Trophoblast cell (in vitro differentiated cells and primary cell): ENCODE data around the gene IKZF4. TPM values are rescaled to one million over a fixed set of nuclear protein-coding genes. Genes with fewer than 3 reads are reported as not detected.

Experiments used
- DNase-seq, 2 donors: peaks; one replicate each; pipeline ENCODE4 v3.0.0-alpha.2; 2016
- H2AFZ ChIP-seq: 2 replicates; pipeline ENCODE4 v1.6.1; 2013; ENCODE audit warnings: low read length, moderate library complexity, mild to moderate bottlenecking; ENCODE audit not compliant: insufficient read depth, poor library complexity
- H2AK5ac ChIP-seq: 2 replicates; pipeline ENCODE4 v1.6.1; 2013; ENCODE audit warnings: mild to moderate bottlenecking, low read length
- H2BK120ac ChIP-seq: 2 replicates; pipeline ENCODE4 v1.6.1; 2013; ENCODE audit warnings: low read length, mild to moderate bottlenecking, moderate library complexity; ENCODE audit not compliant: insufficient read depth, poor library complexity
- H2BK12ac ChIP-seq: 2 replicates; pipeline ENCODE4 v1.6.1; 2013; ENCODE audit warnings: mild to moderate bottlenecking, low read length, moderate library complexity
- H2BK5ac ChIP-seq: 2 replicates; pipeline ENCODE4 v1.6.1; 2013; ENCODE audit warnings: low read length, low read depth, moderate library complexity, mild to moderate bottlenecking; ENCODE audit not compliant: poor library complexity
- H3K14ac ChIP-seq: 2 replicates; pipeline ENCODE4 v1.6.1; 2013; ENCODE audit warnings: mild to moderate bottlenecking, low read length
- H3K18ac ChIP-seq: 2 replicates; pipeline ENCODE4 v1.6.1; 2013; ENCODE audit warnings: mild to moderate bottlenecking, low read length
- H3K23ac ChIP-seq: 2 replicates; pipeline ENCODE4 v1.6.1; 2013; ENCODE audit warnings: low read length
- H3K27ac ChIP-seq: 2 replicates; pipeline ENCODE4 v1.5.1; 2013; ENCODE audit warnings: low read depth, mild to moderate bottlenecking, inconsistent platforms, low read length, moderate library complexity
- H3K27me3 ChIP-seq: 2 replicates; pipeline ENCODE4 v1.6.1; 2013; ENCODE audit warnings: inconsistent platforms, mild to moderate bottlenecking, low read length, moderate library complexity; ENCODE audit not compliant: insufficient read depth
- H3K36me3 ChIP-seq, 2 experiments: 1 replicate in 1 of 2; 2 replicates in 1 of 2; pipeline ENCODE4 v1.6.1; 2013; ENCODE audit warnings: low read length in 2 of 2, mild to moderate bottlenecking in 2 of 2, moderate library complexity in 1 of 2; ENCODE audit not compliant: insufficient read depth in 2 of 2, control insufficient read depth in 1 of 2
- H3K4ac ChIP-seq: 2 replicates; pipeline ENCODE4 v1.6.1; 2013; ENCODE audit warnings: low read depth, mild to moderate bottlenecking, low read length, moderate library complexity
- H3K4me1 ChIP-seq, 2 experiments: 1 replicate in 1 of 2; 2 replicates in 1 of 2; pipeline ENCODE4 v1.6.1; 2013; ENCODE audit warnings: low read length in 2 of 2, mild to moderate bottlenecking in 2 of 2, moderate library complexity in 1 of 2; ENCODE audit not compliant: insufficient read depth in 2 of 2, control insufficient read depth in 1 of 2
- H3K4me2 ChIP-seq: 2 replicates; pipeline ENCODE4 v1.6.1; 2013; ENCODE audit warnings: inconsistent platforms, mild to moderate bottlenecking, low read length, moderate library complexity
- H3K4me3 ChIP-seq: 2 replicates; pipeline ENCODE4 v1.5.1; 2013; ENCODE audit warnings: mild to moderate bottlenecking, low read depth, low read length, inconsistent platforms
- H3K79me1 ChIP-seq: one replicate; pipeline ENCODE4 v1.6.1; 2013; ENCODE audit warnings: low read length
- H3K79me2 ChIP-seq: 2 replicates; pipeline ENCODE4 v1.6.1; 2013; ENCODE audit warnings: low read length, mild to moderate bottlenecking; ENCODE audit not compliant: control insufficient read depth, insufficient read depth, poor library complexity
- H3K9ac ChIP-seq: 2 replicates; pipeline ENCODE4 v1.6.1; 2013; ENCODE audit warnings: mild to moderate bottlenecking, low read length
- H3K9me3 ChIP-seq: 2 replicates; pipeline ENCODE4 v1.6.1; 2013; ENCODE audit warnings: low read depth, mild to moderate bottlenecking, control low read depth, inconsistent platforms, low read length; ENCODE audit not compliant: insufficient read depth
- H4K12ac ChIP-seq: 2 replicates; pipeline ENCODE4 v1.6.1; 2013; ENCODE audit warnings: low read depth, mild to moderate bottlenecking, low read length, moderate library complexity
- H4K8ac ChIP-seq: 2 replicates; pipeline ENCODE4 v1.6.1; 2013; ENCODE audit warnings: low read depth, mild to moderate bottlenecking, low read length, moderate library complexity
- H4K91ac ChIP-seq: one replicate; pipeline ENCODE4 v1.6.1; 2013; ENCODE audit warnings: low read depth, mild to moderate bottlenecking, low read length, moderate library complexity
- WGBS: extraction: QIAGEN DNeasy Blood & Tissue Kit; methylation state at CpG from one replicate; pipeline ENCODE4 v1.1.7; 2013; ENCODE audit warnings: missing lambda C conversion rate; ENCODE audit not compliant: insufficient read length, insufficient coverage; ENCODE audit errors: extremely low coverage; 5-methylcytosine and 5-hydroxymethylcytosine counted together
- polyA plus RNA-seq: library from polyadenylated mRNA; stranded (reverse); fragments of 200-250 nt; gene quantifications from 2 replicates; pipeline ENCODE4 v1.2.3, GENCODE V29; 2013

Gene IKZF4
- 5.2 and 5.4 TPM in 2 replicates for polyA plus RNA-seq

GRCh38 chr12:56020423-56021184, at the start of gene IKZF4:
Gene IKZF4 (plus strand): TSS chr12:56021043. CDS start chr12:56021494, 451 bp downstream.
- Histone ChIP-seq H2BK120ac (peak within 1 kb of the TSS; percentile 52), H3K9me3 (peaks cover 1% of the 10 kb centered on the region), H3K23ac (no peak within 1 kb of the TSS), H3K14ac (peak within 1 kb of the TSS; percentile 10), H3K18ac (peak within 1 kb of the TSS; percentile 1), H2BK12ac (peak within 1 kb of the TSS; percentile 15), H3K79me1 (peaks cover 11% of the 10 kb centered on the region), H4K8ac (peak within 1 kb of the TSS; percentile 85), H2AFZ (peak within 1 kb of the TSS; percentile 13), H3K36me3 (peaks cover 2% of the 10 kb centered on the region in 2 experiments), H3K27ac (peak within 1 kb of the TSS; percentile 2), H3K4me3 (no peak within 1 kb of the TSS), H3K4ac (no peak within 1 kb of the TSS), H3K79me2 (no peaks in the 10 kb centered on the region), H4K91ac (peak within 1 kb of the TSS; percentile 71), H2AK5ac (no peak within 1 kb of the TSS), H2BK5ac (peak within 1 kb of the TSS; percentile 7), H3K4me1 (peaks cover 12 to 19% of the 10 kb centered on the region in 2 experiments), H3K4me2 (peak within 1 kb of the TSS; percentile 49), H3K9ac (no peak within 1 kb of the TSS), H3K27me3 (no peaks in the 10 kb centered on the region), H4K12ac (peak within 1 kb of the TSS; percentile 13)
- no CpG with 5 or more reads among the region's 10 CpGs for WGBS
- DNase-seq: no peak

GRCh38 chr12:55972042-55972441, 48.8 kb upstream of the IKZF4 start:
- Histone ChIP-seq H3K9me3 (no peaks in the 10 kb centered on the region), H4K91ac (no peak overlapping the region), H3K4me3 (no peak overlapping the region), H3K18ac (no peak overlapping the region), H3K23ac (no peak overlapping the region), H2AK5ac (no peak overlapping the region), H3K14ac (no peak overlapping the region), H3K27me3 (no peaks in the 10 kb centered on the region), H3K27ac (peak overlapping the region; percentile 76), H3K4me2 (peak overlapping the region; percentile 44), H3K4me1 (peaks cover 16 to 26% of the 10 kb centered on the region in 2 experiments), H2BK120ac (no peak overlapping the region), H2AFZ (no peak overlapping the region), H2BK5ac (no peak overlapping the region), H2BK12ac (no peak overlapping the region), H4K12ac (no peak overlapping the region), H4K8ac (no peak overlapping the region), H3K4ac (no peak overlapping the region), H3K36me3 (peaks cover 17 to 26% of the 10 kb centered on the region in 2 experiments), H3K9ac (no peak overlapping the region), H3K79me1 (peaks cover 14% of the 10 kb centered on the region), H3K79me2 (peaks cover 24% of the 10 kb centered on the region)
- DNase-seq: peak; percentile 86 to 95
- WGBS: no CpG with 5 or more reads among the region's 3 CpGs

DNA sequence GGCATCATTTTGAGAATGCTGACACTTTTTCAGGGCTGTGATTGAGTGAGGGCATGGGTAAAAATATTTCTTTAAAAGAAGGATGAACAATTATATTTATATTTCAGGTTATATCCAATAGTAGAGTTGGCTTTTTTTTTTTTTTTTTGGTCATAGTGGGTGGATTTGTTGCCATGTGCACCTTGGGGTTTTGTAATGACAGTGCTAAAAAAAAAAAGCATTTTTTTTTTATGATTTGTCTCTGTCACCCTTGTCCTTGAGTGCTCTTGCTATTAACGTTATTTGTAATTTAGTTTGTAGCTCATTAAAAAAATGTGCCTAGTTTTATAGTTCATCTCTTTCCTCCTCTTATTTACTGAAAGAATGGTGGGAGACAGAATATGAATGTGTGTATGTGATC, 48.4 kb upstream of the IKZF4 start:
- H3K36me3 ChIP-seq: peaks cover 17 to 26% of the 10 kb centered on the region in 2 experiments
- no peak overlapping the region for H2AFZ ChIP-seq
- no peak overlapping the region for H3K9ac ChIP-seq
- no peak overlapping the region for H2BK12ac ChIP-seq
- H4K91ac ChIP-seq: peak overlapping the region; percentile 3
- peak overlapping the region; percentile 42 for H2BK5ac ChIP-seq
- no peak overlapping the region for H2AK5ac ChIP-seq
- H4K12ac ChIP-seq: no peak overlapping the region
- no peak overlapping the region for H3K4ac ChIP-seq
- H3K79me1 ChIP-seq: peaks cover 10% of the 10 kb centered on the region
- no peak overlapping the region for H2BK120ac ChIP-seq
- no peak overlapping the region for H3K4me3 ChIP-seq
- H3K4me2 ChIP-seq: peak overlapping the region; percentile 75
- no peak for DNase-seq
- no peak overlapping the region for H3K23ac ChIP-seq
- no CpG with 5 or more reads among the region's 1 CpG for WGBS
- H3K27ac ChIP-seq: peak overlapping the region; percentile 76
- H3K27me3 ChIP-seq: no peaks in the 10 kb centered on the region
- peaks cover 20% of the 10 kb centered on the region for H3K79me2 ChIP-seq
- H4K8ac ChIP-seq: peak overlapping the region; percentile 1
- H3K18ac ChIP-seq: no peak overlapping the region
- no peaks in the 10 kb centered on the region for H3K9me3 ChIP-seq
- H3K14ac ChIP-seq: no peak overlapping the region
- peaks cover 16 to 26% of the 10 kb centered on the region in 2 experiments for H3K4me1 ChIP-seq

DNA sequence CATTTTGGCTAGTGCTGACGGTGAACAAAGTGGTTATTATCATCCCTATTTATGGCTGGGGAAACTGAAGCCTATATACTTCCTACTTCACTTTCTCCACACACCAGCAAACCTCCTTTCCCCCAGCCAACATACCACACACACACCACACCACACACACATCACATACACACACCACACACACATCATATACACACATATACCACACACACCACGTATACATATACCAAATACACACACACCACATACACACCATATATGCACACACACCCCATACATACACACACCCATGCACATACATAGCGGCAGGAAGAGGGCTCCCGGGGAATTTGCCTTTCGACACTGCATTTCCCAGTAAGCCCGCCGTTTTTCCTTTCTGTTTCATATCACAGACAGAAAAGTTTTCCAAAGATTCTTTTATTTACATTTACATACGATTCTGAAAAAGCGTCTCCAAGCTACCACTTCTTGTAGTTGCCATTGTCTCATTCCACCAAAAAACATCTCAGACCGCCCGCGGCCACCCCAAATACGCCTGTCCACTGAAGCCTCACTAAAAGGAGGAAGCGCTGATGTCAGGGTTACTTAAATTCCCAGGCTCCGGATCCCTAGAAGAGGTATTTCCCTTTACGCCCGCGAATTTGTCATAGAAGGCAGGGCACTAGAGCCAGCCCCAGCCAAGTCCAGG, 47.8 kb upstream of the IKZF4 start:
- H3K79me2 ChIP-seq: peaks cover 14% of the 10 kb centered on the region
- no peaks in the 10 kb centered on the region for H3K9me3 ChIP-seq
- no peaks in the 10 kb centered on the region for H3K27me3 ChIP-seq
- H3K36me3 ChIP-seq: peaks cover 17 to 28% of the 10 kb centered on the region in 2 experiments
- peak overlapping the region; percentile 1 for H4K8ac ChIP-seq
- H4K91ac ChIP-seq: peak overlapping the region; percentile 3
- peak overlapping the region; percentile 42 for H2BK5ac ChIP-seq
- peak overlapping the region; percentile 1 for H3K9ac ChIP-seq
- peaks cover 10% of the 10 kb centered on the region for H3K79me1 ChIP-seq
- H3K18ac ChIP-seq: no peak overlapping the region
- DNase-seq: no peak
- WGBS: 100% methylated on average over 1 of the region's 18 CpGs
- H3K27ac ChIP-seq: peak overlapping the region; percentile 57
- H2BK12ac ChIP-seq: peak overlapping the region; percentile 4
- no peak overlapping the region for H2AFZ ChIP-seq
- H3K4ac ChIP-seq: no peak overlapping the region
- peak overlapping the region; percentile 18 for H3K14ac ChIP-seq
- H3K4me3 ChIP-seq: peak overlapping the region; percentile 58
- H3K23ac ChIP-seq: peak overlapping the region; percentile 93
- H2AK5ac ChIP-seq: peak overlapping the region; percentile 1
- peak overlapping the region; percentile 0 for H4K12ac ChIP-seq
- peak overlapping the region; percentile 75 for H3K4me2 ChIP-seq
- H3K4me1 ChIP-seq: peaks cover 16 to 20% of the 10 kb centered on the region in 2 experiments
- peak overlapping the region; percentile 2 for H2BK120ac ChIP-seq
